A549 (cell line): ENCODE results near the gene ADIRF. TPM values are rescaled to one million over a fixed set of nuclear protein-coding genes. Genes with fewer than 3 reads are reported as not detected.

Source experiments
- ATAC-seq, 2 experiments: fragments of 200-7000 bp in 1 of 2; fragments of >200 bp in 1 of 2; cut with Nextera tagmentation in 1 of 2; cut with Tn5 transposase in 1 of 2; 3 replicates each; pipeline versions ENCODE4 v1.8.0 to v1.9.1; 2018 to 2020; ENCODE audit warnings: mild to moderate bottlenecking in 1 of 2, moderate library complexity in 1 of 2
- CTCF ChIA-PET: fragments of 300-600 bp; sonication (Branson Sonifier 250); formaldehyde crosslinking; extraction: SDS; loops from one replicate; lab custom pipeline; 2021; ENCODE audit warnings: antibody characterized with exemption, inconsistent platforms; lab: Yijun Ruan, JAX
- POLR2A ChIA-PET: fragments of 350-600 bp; formaldehyde crosslinking; extraction: SDS; loops from one replicate; lab custom pipeline; 2021; ENCODE audit warnings: antibody characterized with exemption, inconsistent platforms; lab: Yijun Ruan, JAX
- DNase-seq, 2 experiments: peaks; one replicate each; pipeline versions ENCODE4 v3.0.0 to v3.0.0-alpha.2; 2011 to 2016; ENCODE audit warnings: low read depth in 1 of 2, low spot score in 1 of 2
- FAIRE-seq: peaks from 2 replicates; lab custom pipeline; 2011; peaks lifted over from hg19 to GRCh38; lab: Jason Lieb, UNC
- H3K27ac ChIP-seq, 2 experiments: fragments of >200 bp; sonication (Bioruptor Twin); formaldehyde crosslinking; 3 replicates each; pipeline ENCODE4 v1.5.1; 2016 to 2017
- H3K4me1 ChIP-seq: fragments of >200 bp; sonication (Bioruptor Twin); formaldehyde crosslinking; 3 replicates; pipeline ENCODE4 v1.6.1; 2016
- H3K4me2 ChIP-seq: fragments of >200 bp; sonication (Bioruptor Twin); formaldehyde crosslinking; 3 replicates; pipeline ENCODE4 v1.6.1; 2016
- H3K4me3 ChIP-seq: fragments of >200 bp; sonication (Bioruptor Twin); formaldehyde crosslinking; 3 replicates; pipeline ENCODE4 v1.5.1; 2016
- H3K9me3 ChIP-seq: fragments of >200 bp; sonication (Bioruptor Twin); formaldehyde crosslinking; 3 replicates; pipeline ENCODE4 v1.6.1; 2016
- BHLHE40 ChIP-seq: IDR thresholded peaks from 2 replicates; pipeline ENCODE4 v1.6.1; 2012; ENCODE audit warnings: low read depth, low read length, inconsistent platforms
- CBX2 ChIP-seq: fragments of 200-600 bp; sonication (generic); IDR thresholded peaks from 2 replicates; pipeline ENCODE4 v1.6.1; 2016; ENCODE audit warnings: low read depth, mild to moderate bottlenecking, borderline replicate concordance
- CEBPB ChIP-seq, 2 experiments: fragments of >200 bp in 1 of 2; sonication (Bioruptor Twin) in 1 of 2; formaldehyde crosslinking in 1 of 2; IDR thresholded peaks; 2 replicates each; pipeline ENCODE4 v1.6.1; 2012 to 2016
- CHD4 ChIP-seq: fragments of 200-600 bp; sonication (generic); IDR thresholded peaks from 2 replicates; pipeline ENCODE4 v1.6.1; 2016; ENCODE audit warnings: antibody characterized with exemption, mild to moderate bottlenecking, borderline replicate concordance
- E2F6 ChIP-seq: IDR thresholded peaks from 2 replicates; pipeline ENCODE4 v1.6.1; 2012; ENCODE audit warnings: low read depth, borderline replicate concordance
- EHF ChIP-seq: fragments of 250-450 bp; sonication (Bioruptor Pico); IDR thresholded peaks from 2 replicates; pipeline ENCODE4 v1.5.0; 2020; ENCODE audit warnings: mild to moderate bottlenecking
- ESRRA ChIP-seq: fragments of 150-350 bp; IDR thresholded peaks from 2 replicates; pipeline ENCODE4 v1.6.1; 2014; ENCODE audit warnings: mild to moderate bottlenecking, low read length, borderline replicate concordance
- FOSB ChIP-seq: fragments of 250-450 bp; sonication (Bioruptor Pico); IDR thresholded peaks from 2 replicates; pipeline ENCODE4 v1.5.0; 2020; ENCODE audit warnings: mild to moderate bottlenecking, moderate library complexity
- FOSL2 ChIP-seq, 2 experiments: fragments of 450-650 bp in 1 of 2; fragments of >200 bp in 1 of 2; sonication (Bioruptor Twin) in 1 of 2; formaldehyde crosslinking; IDR thresholded peaks; 2 replicates each; pipeline versions ENCODE4 v1.5.0 to v1.6.1; 2016 to 2020; ENCODE audit warnings: mild to moderate bottlenecking in 1 of 2, moderate library complexity in 1 of 2
- FOXS1 ChIP-seq: fragments of 250-450 bp; sonication (Bioruptor Pico); IDR thresholded peaks from 2 replicates; pipeline ENCODE4 v1.5.0; 2020; ENCODE audit warnings: mild to moderate bottlenecking, moderate library complexity
- HDAC2 ChIP-seq: fragments of 200-600 bp; sonication (generic); IDR thresholded peaks from 2 replicates; pipeline ENCODE4 v1.6.1; 2016
- HEYL ChIP-seq: fragments of 250-450 bp; sonication (Bioruptor Pico); IDR thresholded peaks from 2 replicates; pipeline ENCODE4 v1.8.0; 2021; ENCODE audit warnings: mild to moderate bottlenecking, moderate library complexity
- HOXB13 ChIP-seq: fragments of 250-450 bp; sonication (Bioruptor Pico); IDR thresholded peaks from 2 replicates; pipeline ENCODE4 v1.5.0; 2020; ENCODE audit warnings: low read depth, mild to moderate bottlenecking, moderate library complexity
- HOXB5 ChIP-seq: fragments of 250-450 bp; sonication (Bioruptor Pico); IDR thresholded peaks from 2 replicates; pipeline ENCODE4 v1.5.0; 2020; ENCODE audit warnings: mild to moderate bottlenecking, moderate library complexity
- MAX ChIP-seq: IDR thresholded peaks from 2 replicates; pipeline ENCODE4 v1.6.1; 2012
- MYC ChIP-seq: IDR thresholded peaks from 2 replicates; pipeline ENCODE4 v1.6.1; 2012; ENCODE audit warnings: mild to moderate bottlenecking, inconsistent platforms, low read length, improper control_type of control experiment, borderline replicate concordance
- NFE2L2 ChIP-seq: fragments of 150-350 bp; conservative IDR thresholded peaks from 2 replicates; pipeline ENCODE4 v1.6.1; 2014; ENCODE audit warnings: low read length
- NPAS2 ChIP-seq: fragments of 250-450 bp; sonication (Bioruptor Pico); IDR thresholded peaks from 2 replicates; pipeline ENCODE4 v1.8.0; 2022; ENCODE audit warnings: mild to moderate bottlenecking, moderate library complexity, borderline replicate concordance
- POLR2A ChIP-seq: IDR thresholded peaks from 2 replicates; pipeline ENCODE4 v1.6.1; 2012; ENCODE audit warnings: mild to moderate bottlenecking, low read length
- RARB ChIP-seq: fragments of 250-450 bp; sonication (Bioruptor Pico); IDR thresholded peaks from 2 replicates; pipeline ENCODE4 v1.8.0; 2021; ENCODE audit warnings: mild to moderate bottlenecking, moderate library complexity
- RNF2 ChIP-seq: fragments of 200-600 bp; sonication (generic); IDR thresholded peaks from 2 replicates; pipeline ENCODE4 v1.6.1; 2016; ENCODE audit warnings: low read depth, mild to moderate bottlenecking, antibody characterized with exemption, moderate library complexity, borderline replicate concordance
- ZNF302 ChIP-seq: fragments of 250-450 bp; sonication (Bioruptor Pico); IDR thresholded peaks from 2 replicates; pipeline ENCODE4 v1.9.0; 2021; ENCODE audit warnings: inconsistent platforms, mild to moderate bottlenecking, moderate library complexity
- ZSCAN20 ChIP-seq: fragments of 250-450 bp; sonication (Bioruptor Pico); IDR thresholded peaks from 2 replicates; pipeline ENCODE4 v1.8.0; 2022; ENCODE audit warnings: mild to moderate bottlenecking, moderate library complexity
- WGBS: methylation state at CpG from one replicate; pipeline ENCODE4 v1.1.6; 2017; ENCODE audit errors: missing lambda C conversion rate; 5-methylcytosine and 5-hydroxymethylcytosine counted together
- polyA plus RNA-seq, 4 experiments: library from polyadenylated mRNA; depleted of rRNA in 3 of 4; stranded (reverse); fragments of >200 nt; fragmentation: RNase III in 1 of 4; extraction: RNeasy Plus Mini Kit Qiagen cat#74134 plus additional on column Dnase treatment in 1 of 4; gene quantifications; 2 replicates in 3 of 4; 3 replicates in 1 of 4; pipeline ENCODE4 v1.2.3, GENCODE V29; 2011 to 2017
- TF ChIP-seq, protein P1 (sequence below): fragments of 450-650 bp; IDR thresholded peaks from 2 replicates; pipeline ENCODE4 v1.6.1; 2014; ENCODE audit warnings: antibody characterized with exemption
- TF ChIP-seq, protein P2 (sequence below): fragments of 150-350 bp; IDR thresholded peaks from 2 replicates; pipeline ENCODE4 v1.6.1; 2014; ENCODE audit warnings: low read depth, mild to moderate bottlenecking, low read length
- TF ChIP-seq, protein P3 (sequence below): fragments of 250-450 bp; sonication (Bioruptor Pico); IDR thresholded peaks from 2 replicates; pipeline ENCODE4 v1.5.0; 2020; ENCODE audit warnings: low read depth, mild to moderate bottlenecking, moderate library complexity

Gene ADIRF
- polyA plus RNA-seq, 2 of the 4 experiments (the other 2 are of a cell fraction) = not detected

GRCh38 chr10:86960003-86960862, 8.0 kb upstream of the ADIRF start (continued):
- TF ChIP-seq FOSL2 (IDR thresholded peaks at IDR 0.05) (no peak), FOSL2 (CRISPR knock-in tag; IDR thresholded peaks at IDR 0.05) (no peak), CEBPB (IDR thresholded peaks at IDR 0.05) (no peak), HEYL (CRISPR knock-in tag) (no peak), E2F6 (no peak), RNF2 (no peak), ZSCAN20 (CRISPR knock-in tag) (no peak), CHD4 (no peak), NFE2L2 (no peak), BHLHE40 (no peak), RARB (CRISPR knock-in tag) (no peak), FOSB (CRISPR knock-in tag) (no peak), HDAC2 (no peak), CBX2 (no peak), POLR2A (no peak), HOXB5 (no peak), MYC (no peak), ESRRA (no peak), ZNF302 (CRISPR knock-in tag) (no peak), EHF (CRISPR knock-in tag) (no peak), FOXS1 (CRISPR knock-in tag) (no peak), HOXB13 (no peak)
- TF ChIP-seq, protein P1, sequence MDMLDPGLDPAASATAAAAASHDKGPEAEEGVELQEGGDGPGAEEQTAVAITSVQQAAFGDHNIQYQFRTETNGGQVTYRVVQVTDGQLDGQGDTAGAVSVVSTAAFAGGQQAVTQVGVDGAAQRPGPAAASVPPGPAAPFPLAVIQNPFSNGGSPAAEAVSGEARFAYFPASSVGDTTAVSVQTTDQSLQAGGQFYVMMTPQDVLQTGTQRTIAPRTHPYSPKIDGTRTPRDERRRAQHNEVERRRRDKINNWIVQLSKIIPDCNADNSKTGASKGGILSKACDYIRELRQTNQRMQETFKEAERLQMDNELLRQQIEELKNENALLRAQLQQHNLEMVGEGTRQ = no peak
- TF ChIP-seq, protein P2, sequence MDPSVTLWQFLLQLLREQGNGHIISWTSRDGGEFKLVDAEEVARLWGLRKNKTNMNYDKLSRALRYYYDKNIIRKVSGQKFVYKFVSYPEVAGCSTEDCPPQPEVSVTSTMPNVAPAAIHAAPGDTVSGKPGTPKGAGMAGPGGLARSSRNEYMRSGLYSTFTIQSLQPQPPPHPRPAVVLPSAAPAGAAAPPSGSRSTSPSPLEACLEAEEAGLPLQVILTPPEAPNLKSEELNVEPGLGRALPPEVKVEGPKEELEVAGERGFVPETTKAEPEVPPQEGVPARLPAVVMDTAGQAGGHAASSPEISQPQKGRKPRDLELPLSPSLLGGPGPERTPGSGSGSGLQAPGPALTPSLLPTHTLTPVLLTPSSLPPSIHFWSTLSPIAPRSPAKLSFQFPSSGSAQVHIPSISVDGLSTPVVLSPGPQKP = no peak
- TF ChIP-seq, protein P3, sequence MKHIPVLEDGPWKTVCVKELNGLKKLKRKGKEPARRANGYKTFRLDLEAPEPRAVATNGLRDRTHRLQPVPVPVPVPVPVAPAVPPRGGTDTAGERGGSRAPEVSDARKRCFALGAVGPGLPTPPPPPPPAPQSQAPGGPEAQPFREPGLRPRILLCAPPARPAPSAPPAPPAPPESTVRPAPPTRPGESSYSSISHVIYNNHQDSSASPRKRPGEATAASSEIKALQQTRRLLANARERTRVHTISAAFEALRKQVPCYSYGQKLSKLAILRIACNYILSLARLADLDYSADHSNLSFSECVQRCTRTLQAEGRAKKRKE (CRISPR knock-in tag) = no peak
- TF ChIP-seq, all 56 proteins: peak for 6

DNA sequence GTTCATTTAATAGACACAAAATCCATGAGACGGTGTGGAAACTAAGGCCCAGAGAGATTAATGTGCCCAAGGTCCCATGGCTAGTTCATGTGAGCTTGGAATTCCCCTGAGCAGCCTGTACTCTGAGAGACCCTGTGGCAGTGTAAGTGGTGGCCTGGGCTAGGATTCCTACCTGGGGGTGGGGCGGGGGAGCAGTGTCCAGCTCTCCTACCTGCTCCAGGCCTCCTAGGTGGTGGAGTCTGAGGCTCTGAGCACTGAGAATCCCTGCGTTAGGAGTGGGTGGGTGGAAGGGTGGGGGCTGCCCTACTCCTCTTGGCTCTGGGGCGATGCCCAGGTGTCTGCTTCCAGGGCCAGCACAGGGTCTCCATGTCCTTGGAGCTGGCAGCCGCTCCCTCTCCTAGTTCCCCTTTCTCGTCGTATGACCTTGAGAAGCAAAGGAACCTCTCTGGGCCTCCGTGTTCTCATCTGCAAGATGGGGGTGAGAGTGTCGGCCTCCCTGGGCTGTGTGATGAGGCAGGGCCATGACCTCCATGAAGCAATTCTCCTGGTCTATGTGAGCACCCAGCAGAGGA, 7.3 kb upstream of the ADIRF start:
- H3K4me3 ChIP-seq = no peak overlapping the region
- TF ChIP-seq MAX (0 out of 2 replicates have a peak, but pooled peaks have one; percentile 9), NPAS2 (CRISPR knock-in tag) (no peak)
- peaks cover 39% of the 10 kb centered on the region for H3K4me1 ChIP-seq
- peak overlapping the region; percentile 68 to 89; a peak in 4 of 6 replicates for H3K27ac ChIP-seq
- H3K4me2 ChIP-seq = peak overlapping the region; percentile 76; the same call in 2 of the 3 replicates
- ChIA-PET POLR2A (interaction anchor here (0.8 to 1.1 kb wide), 2 partner anchors 10 to 135 kb away, joined by 3 read pairs; no protein-coding TSS in a partner anchor), CTCF (interaction anchor here (1.2 to 5.6 kb wide), 6 partner anchors 7 to 135 kb away, joined by 4 to 23 read pairs (median 16); partner anchors contain the start of genes ADIRF and SHLD2)
- FAIRE-seq (no peak), DNase-seq (no peak), ATAC-seq (no peak)
- 86% methylated on average over 8 of the region's 9 CpGs for WGBS
- H3K9me3 ChIP-seq = no peaks in the 10 kb centered on the region
